Tibial nerve (tissue), 4 donors: Measurements from ENCODE around the gene WASF2.

Experiments used
- CTCF ChIP-seq, 5 experiments: fragments of 200-600 bp in 3 of 5; fragments of 450-650 bp in 2 of 5; sonication (generic) in 3 of 5; IDR thresholded peaks; one replicate each; pipeline ENCODE4 v1.5.1; 2016 to 2019; ENCODE audit warnings: antibody characterized with exemption in 5 of 5, mild to moderate bottlenecking in 3 of 5, moderate library complexity in 2 of 5
- EP300 ChIP-seq, 2 donors: sonication (generic); formaldehyde crosslinking; IDR thresholded peaks; one replicate each; pipeline ENCODE4 v1.6.1; 2017; ENCODE audit warnings: antibody characterized with exemption in 2 of 2, mild to moderate bottlenecking in 1 of 2

GRCh38 chr1:27394925-27395324 lies 95.0 kb downstream of the WASF2 start:
- TF ChIP-seq EP300 (IDR thresholded peaks at IDR 0.05) (no peak), CTCF (IDR thresholded peaks at IDR 0.05) (no peak)
